ENCODE measurements around the gene NBEA.

DNA sequence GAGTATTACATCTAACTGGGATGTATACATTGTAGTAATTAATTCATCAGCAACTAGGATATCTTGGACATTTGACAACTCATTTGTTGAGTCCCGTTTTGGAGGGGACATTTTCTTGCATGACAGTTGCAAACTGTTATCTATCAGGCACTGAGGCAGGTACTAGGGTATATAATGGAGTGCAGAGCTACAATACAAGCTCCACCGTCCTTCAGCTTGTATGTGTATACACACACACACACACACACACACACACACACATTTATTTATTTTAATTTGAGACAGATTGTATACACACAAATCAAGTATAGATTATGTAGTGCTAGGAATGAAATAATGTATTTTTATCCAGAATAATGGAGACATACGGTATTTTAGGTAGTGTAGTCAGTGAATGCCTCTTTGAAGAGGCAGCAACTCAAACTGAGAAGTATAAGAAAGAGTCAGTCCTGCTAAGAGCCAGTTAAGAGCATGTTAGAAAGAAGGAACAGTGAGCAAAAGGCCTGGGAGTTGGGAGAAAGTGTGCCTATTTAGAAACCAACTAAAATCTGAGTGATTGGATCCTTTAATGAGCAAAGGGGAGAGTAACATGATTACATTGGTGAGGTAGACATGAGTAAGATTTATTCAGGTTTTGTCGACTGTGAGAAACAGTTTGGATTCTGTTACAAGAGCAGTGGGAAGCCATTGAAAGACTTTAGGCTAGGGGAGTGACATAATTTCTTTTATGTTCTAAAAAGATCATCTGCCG lies 74.5 kb downstream of the NBEA start:
- no peak for TF ChIP-seq POLR2A (IDR thresholded peaks at IDR 0.05)
- TF ChIP-seq, protein P1, sequence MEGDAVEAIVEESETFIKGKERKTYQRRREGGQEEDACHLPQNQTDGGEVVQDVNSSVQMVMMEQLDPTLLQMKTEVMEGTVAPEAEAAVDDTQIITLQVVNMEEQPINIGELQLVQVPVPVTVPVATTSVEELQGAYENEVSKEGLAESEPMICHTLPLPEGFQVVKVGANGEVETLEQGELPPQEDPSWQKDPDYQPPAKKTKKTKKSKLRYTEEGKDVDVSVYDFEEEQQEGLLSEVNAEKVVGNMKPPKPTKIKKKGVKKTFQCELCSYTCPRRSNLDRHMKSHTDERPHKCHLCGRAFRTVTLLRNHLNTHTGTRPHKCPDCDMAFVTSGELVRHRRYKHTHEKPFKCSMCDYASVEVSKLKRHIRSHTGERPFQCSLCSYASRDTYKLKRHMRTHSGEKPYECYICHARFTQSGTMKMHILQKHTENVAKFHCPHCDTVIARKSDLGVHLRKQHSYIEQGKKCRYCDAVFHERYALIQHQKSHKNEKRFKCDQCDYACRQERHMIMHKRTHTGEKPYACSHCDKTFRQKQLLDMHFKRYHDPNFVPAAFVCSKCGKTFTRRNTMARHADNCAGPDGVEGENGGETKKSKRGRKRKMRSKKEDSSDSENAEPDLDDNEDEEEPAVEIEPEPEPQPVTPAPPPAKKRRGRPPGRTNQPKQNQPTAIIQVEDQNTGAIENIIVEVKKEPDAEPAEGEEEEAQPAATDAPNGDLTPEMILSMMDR (IDR thresholded peaks at IDR 0.05) = no peak

All from vagina (tissue), 2 donors.